HUES6 (cell line): Measurements from ENCODE around the gene JAM3.

Experiments
- H3K27ac ChIP-seq: 2 replicates; pipeline ENCODE4 v1.7.0; 2013; ENCODE audit warnings: low read depth, mild to moderate bottlenecking, low read length, inconsistent platforms
- H3K27me3 ChIP-seq: 2 replicates; pipeline ENCODE4 v1.6.1; 2013; ENCODE audit warnings: low read length; ENCODE audit not compliant: control insufficient read depth, insufficient read depth
- H3K36me3 ChIP-seq: 2 replicates; pipeline ENCODE4 v1.6.1; 2013; ENCODE audit warnings: low read length; ENCODE audit not compliant: control insufficient read depth, insufficient read depth
- H3K4me1 ChIP-seq: 2 replicates; pipeline ENCODE4 v1.6.1; 2013; ENCODE audit warnings: low read length; ENCODE audit not compliant: control insufficient read depth, insufficient read depth
- H3K4me3 ChIP-seq: 2 replicates; pipeline ENCODE4 v1.5.1; 2013; ENCODE audit warnings: low read depth, low read length
- H3K9ac ChIP-seq: one replicate; pipeline ENCODE4 v1.6.1; 2013; ENCODE audit warnings: mild to moderate bottlenecking, low read length
- H3K9me3 ChIP-seq: 2 replicates; pipeline ENCODE4 v1.6.1; 2013; ENCODE audit warnings: low read depth, low read length; ENCODE audit not compliant: control insufficient read depth, insufficient read depth

Gene JAM3

GRCh38 chr11:134151083-134151747 lies 82.3 kb downstream of the JAM3 start:
- Histone ChIP-seq H3K4me3 (no peak overlapping the region), H3K27me3 (no peaks in the 10 kb centered on the region), H3K9ac (no peak overlapping the region), H3K36me3 (peaks cover 98% of the 10 kb centered on the region), H3K4me1 (no peaks in the 10 kb centered on the region), H3K9me3 (0 out of 2 replicates have a peak, but pooled peaks cover 5% of the 10 kb centered on the region), H3K27ac (no peak overlapping the region)

GRCh38 chr11:134152696-134153095 lies 83.8 kb downstream of the JAM3 start:
- H3K27ac ChIP-seq = no peak overlapping the region
- no peaks in the 10 kb centered on the region; the same call in 1 of the 2 replicates for H3K9me3 ChIP-seq
- no peaks in the 10 kb centered on the region for H3K27me3 ChIP-seq
- H3K4me3 ChIP-seq = no peak overlapping the region
- H3K4me1 ChIP-seq = no peaks in the 10 kb centered on the region
- no peak overlapping the region for H3K9ac ChIP-seq
- H3K36me3 ChIP-seq = peaks cover 100% of the 10 kb centered on the region

GRCh38 chr11:134153147-134153905 lies 84.5 kb downstream of the JAM3 start:
- Histone ChIP-seq H3K9me3 (no peaks in the 10 kb centered on the region; the same call in 1 of the 2 replicates), H3K27ac (no peak overlapping the region), H3K9ac (no peak overlapping the region), H3K4me1 (no peaks in the 10 kb centered on the region), H3K4me3 (no peak overlapping the region), H3K36me3 (peaks cover 100% of the 10 kb centered on the region), H3K27me3 (no peaks in the 10 kb centered on the region)

GRCh38 chr11:134154441-134154840 lies 85.6 kb downstream of the JAM3 start:
- no peaks in the 10 kb centered on the region for H3K4me1 ChIP-seq
- peaks cover 3% of the 10 kb centered on the region for H3K9me3 ChIP-seq
- H3K27ac ChIP-seq = no peak overlapping the region
- H3K36me3 ChIP-seq = peaks cover 100% of the 10 kb centered on the region
- no peak overlapping the region for H3K4me3 ChIP-seq
- H3K27me3 ChIP-seq = no peaks in the 10 kb centered on the region
- H3K9ac ChIP-seq = no peak overlapping the region

- peaks cover 100% of the 10 kb centered on the region for H3K36me3 ChIP-seq
- no peaks in the 10 kb centered on the region for H3K4me1 ChIP-seq
- no peaks in the 10 kb centered on the region for H3K27me3 ChIP-seq
- H3K9ac ChIP-seq = no peak overlapping the region
- no peak overlapping the region for H3K4me3 ChIP-seq
- H3K27ac ChIP-seq = no peak overlapping the region
- H3K9me3 ChIP-seq = peaks cover 12% of the 10 kb centered on the region
These were observed 86.6 kb downstream of the JAM3 start for GRCh38 chr11:134155456-134155855.

GRCh38 chr11:134155946-134156865 lies 87.3 kb downstream of the JAM3 start:
- peaks cover 100% of the 10 kb centered on the region for H3K36me3 ChIP-seq

GRCh38 chr11:134157451-134157850 lies 88.6 kb downstream of the JAM3 start:
- H3K27ac ChIP-seq = no peak overlapping the region
- no peak overlapping the region for H3K9ac ChIP-seq
- no peaks in the 10 kb centered on the region for H3K4me1 ChIP-seq
- H3K27me3 ChIP-seq = no peaks in the 10 kb centered on the region
- peaks cover 31% of the 10 kb centered on the region for H3K9me3 ChIP-seq
- H3K4me3 ChIP-seq = no peak overlapping the region
- peaks cover 100% of the 10 kb centered on the region for H3K36me3 ChIP-seq

More at GRCh38 chr11:134155946-134156865, 87.3 kb downstream of the JAM3 start:
- no peak overlapping the region for H3K9ac ChIP-seq
- no peaks in the 10 kb centered on the region for H3K27me3 ChIP-seq
- H3K9me3 ChIP-seq = peaks cover 19% of the 10 kb centered on the region
- H3K4me1 ChIP-seq = no peaks in the 10 kb centered on the region
- H3K27ac ChIP-seq = no peak overlapping the region
- H3K4me3 ChIP-seq = no peak overlapping the region

GRCh38 chr11:134158023-134158422 lies 89.2 kb downstream of the JAM3 start:
- H3K36me3 ChIP-seq = peaks cover 100% of the 10 kb centered on the region

GRCh38 chr11:134159652-134160051 lies 90.8 kb downstream of the JAM3 start:
- Histone ChIP-seq H3K36me3 (peaks cover 100% of the 10 kb centered on the region), H3K4me1 (no peaks in the 10 kb centered on the region), H3K9me3 (peaks cover 53% of the 10 kb centered on the region), H3K4me3 (no peak overlapping the region), H3K27me3 (no peaks in the 10 kb centered on the region), H3K27ac (no peak overlapping the region), H3K9ac (no peak overlapping the region)

More at GRCh38 chr11:134158023-134158422, 89.2 kb downstream of the JAM3 start:
- Histone ChIP-seq H3K27me3 (no peaks in the 10 kb centered on the region), H3K4me3 (no peak overlapping the region), H3K9me3 (peaks cover 37% of the 10 kb centered on the region), H3K27ac (no peak overlapping the region), H3K4me1 (no peaks in the 10 kb centered on the region), H3K9ac (no peak overlapping the region)

- Histone ChIP-seq H3K27me3 (no peaks in the 10 kb centered on the region), H3K36me3 (peaks cover 94% of the 10 kb centered on the region), H3K9me3 (peaks cover 93% of the 10 kb centered on the region), H3K27ac (no peak overlapping the region), H3K4me1 (no peaks in the 10 kb centered on the region), H3K9ac (no peak overlapping the region), H3K4me3 (peak overlapping the region; percentile 34)
These were observed 95.9 kb downstream of the JAM3 start for GRCh38 chr11:134164490-134165370.
